Endothelial cell of umbilical vein (primary cell): ENCODE results near the gene GDPD4. TPM values are rescaled to one million over a fixed set of nuclear protein-coding genes. Genes with fewer than 3 reads are reported as not detected.

Experiments used
- BruUV-seq: library from RNA; stranded (reverse); fragments of 400-500 nt; replicated peaks from 2 replicates; lab custom pipeline; 2021; lab: Mats Ljungman, UMichigan
- CTCF ChIA-PET: fragments of 300-600, 350-600 bp; sonication (Branson Sonifier 250); formaldehyde crosslinking; loops from one replicate; lab custom pipeline; 2021; ENCODE audit warnings: antibody characterized with exemption, inconsistent platforms; lab: Charles Lee
- POLR2A ChIA-PET: fragments of 300-600, 350-600 bp; sonication (Branson Sonifier 250); formaldehyde crosslinking; loops from one replicate; lab custom pipeline; 2021; ENCODE audit warnings: antibody characterized with exemption, inconsistent platforms; lab: Charles Lee
- DNase-seq: peaks from one replicate; pipeline ENCODE4 v3.0.0-alpha.2; 2011; ENCODE audit warnings: low read depth, low spot score
- FAIRE-seq: peaks from 2 replicates; lab custom pipeline; 2011; peaks lifted over from hg19 to GRCh38; lab: Jason Lieb, UNC
- H2AFZ ChIP-seq: 2 replicates; pipeline ENCODE4 v1.6.0; 2012; ENCODE audit warnings: low read depth, low read length, control low read depth, inconsistent platforms
- H3K27ac ChIP-seq: 2 replicates; pipeline ENCODE4 v1.5.1; 2011; ENCODE audit warnings: low read depth, mild to moderate bottlenecking, control low read depth, low read length, moderate library complexity; ENCODE audit not compliant: insufficient read depth
- H3K27me3 ChIP-seq, 2 experiments: 2 replicates each; pipeline versions ENCODE4 v1.6.0 to v1.6.1; 2011; ENCODE audit warnings: low read length in 2 of 2, mixed read lengths in 1 of 2; ENCODE audit not compliant: control insufficient read depth in 2 of 2, insufficient read depth in 2 of 2
- H3K36me3 ChIP-seq, 2 experiments: 2 replicates in 1 of 2; 3 replicates in 1 of 2; pipeline ENCODE4 v1.5.1; 2011; ENCODE audit warnings: low read length in 2 of 2, mild to moderate bottlenecking in 1 of 2, moderate library complexity in 1 of 2; ENCODE audit not compliant: control insufficient read depth in 2 of 2, insufficient read depth in 2 of 2; ENCODE audit errors: extremely low read depth in 1 of 2
- H3K4me1 ChIP-seq: 3 replicates; pipeline ENCODE4 v1.5.1; 2011; ENCODE audit warnings: mild to moderate bottlenecking, low read length; ENCODE audit not compliant: control insufficient read depth, insufficient read depth; ENCODE audit errors: extremely low read depth
- H3K4me2 ChIP-seq: 2 replicates; pipeline ENCODE4 v1.6.1; 2011; ENCODE audit warnings: low read length, control low read depth, mixed read lengths; ENCODE audit not compliant: insufficient read depth
- H3K4me3 ChIP-seq, 3 experiments: fragments of 200-600 bp in 1 of 3; sonication (generic), shearing (Covaris generic) in 1 of 3; replicated peaks in 1 of 3; 2 replicates each; pipeline ENCODE4 v1.5.1; 2011 to 2016; ENCODE audit warnings: control low read depth in 3 of 3, low read length in 3 of 3, mild to moderate bottlenecking in 2 of 3, inconsistent platforms in 1 of 3, low read depth in 1 of 3, moderate library complexity in 1 of 3; ENCODE audit not compliant: insufficient read depth in 1 of 3
- H3K79me2 ChIP-seq: 2 replicates; pipeline ENCODE4 v1.6.0; 2012; ENCODE audit warnings: low read length, inconsistent platforms; ENCODE audit not compliant: control insufficient read depth, insufficient read depth
- H3K9ac ChIP-seq: replicated peaks from 2 replicates; pipeline ENCODE3; 2011; ENCODE audit warnings: low read length, control low read depth; ENCODE audit not compliant: insufficient read depth; ENCODE audit errors: extremely low read depth
- H3K9me1 ChIP-seq: replicated peaks from 3 replicates; pipeline ENCODE4 v1.6.0; 2011; ENCODE audit warnings: mild to moderate bottlenecking, low read length; ENCODE audit not compliant: control insufficient read depth, insufficient read depth; ENCODE audit errors: extremely low read depth
- H3K9me3 ChIP-seq: replicated peaks from 2 replicates; pipeline ENCODE4 v1.5.1; 2012; ENCODE audit warnings: low read length, inconsistent platforms; ENCODE audit not compliant: control insufficient read depth, insufficient read depth
- H4K20me1 ChIP-seq: replicated peaks from 2 replicates; pipeline ENCODE3; 2011; ENCODE audit warnings: mild to moderate bottlenecking, low read length; ENCODE audit not compliant: control insufficient read depth, insufficient read depth; ENCODE audit errors: extremely low read depth
- CTCF ChIP-seq, 2 donors: IDR thresholded peaks; 1 replicate in 1 of 2; 2 replicates in 1 of 2; pipeline ENCODE4 v1.5.1; 2011; ENCODE audit warnings: low read length in 2 of 2, mild to moderate bottlenecking in 2 of 2, moderate library complexity in 2 of 2, control low read depth in 1 of 2, inconsistent platforms in 1 of 2, low read depth in 1 of 2; ENCODE audit not compliant: insufficient read depth in 1 of 2; ENCODE audit errors: extremely low read depth in 1 of 2
- EZH2 ChIP-seq: IDR thresholded peaks from 2 replicates; pipeline ENCODE4 v1.6.1; 2012; ENCODE audit warnings: borderline replicate concordance, low read depth, mild to moderate bottlenecking, moderate library complexity, low read length, inconsistent platforms; ENCODE audit not compliant: severe bottlenecking
- FOS ChIP-seq: IDR thresholded peaks from 2 replicates; pipeline ENCODE4 v1.6.1; 2011; ENCODE audit warnings: mild to moderate bottlenecking, low read length, moderate library complexity, borderline replicate concordance; ENCODE audit not compliant: insufficient read depth
- GATA2 ChIP-seq: IDR thresholded peaks from 2 replicates; pipeline ENCODE4 v1.7.0; 2011; ENCODE audit warnings: low read depth, mild to moderate bottlenecking, moderate library complexity, mixed read lengths, low read length; ENCODE audit not compliant: insufficient read length, insufficient read depth
- JUN ChIP-seq: IDR thresholded peaks from 2 replicates; pipeline ENCODE4 v1.6.1; 2011; ENCODE audit warnings: borderline replicate concordance, low read depth; ENCODE audit not compliant: insufficient read length, insufficient read depth
- MYC ChIP-seq: IDR thresholded peaks from one replicate; pipeline ENCODE4 v1.6.1; 2011; ENCODE audit warnings: mild to moderate bottlenecking, low read depth, low read length
- POLR2A ChIP-seq: IDR thresholded peaks from 2 replicates; pipeline ENCODE4 v1.6.1; 2012; ENCODE audit warnings: low read depth, mild to moderate bottlenecking, control low read depth, low read length
- POLR2AphosphoS5 ChIP-seq: IDR thresholded peaks from 2 replicates; pipeline ENCODE4 v1.6.1; 2012; ENCODE audit warnings: low read depth, mild to moderate bottlenecking, control low read depth, low read length, moderate library complexity; ENCODE audit not compliant: insufficient read depth
- dilution Hi-C: fragments of 300-500 bp; cut with MboI; formaldehyde crosslinking; loops from one replicate; pipeline ENCODE4 v1.15.0; 2019; ENCODE audit warnings: low sequenced_read_pairs; ENCODE audit not compliant: extremely low pct_ligation_motif_present
- intact Hi-C: fragments of 100-400 bp; cut with micrococcal nuclease; formaldehyde crosslinking; loops from one replicate; pipeline ENCODE4 v1.10.0; 2022
- polyA plus RNA-seq, 4 experiments: library from polyadenylated mRNA; depleted of rRNA in 3 of 4; stranded (reverse) in 3 of 4; unstranded in 1 of 4; fragments of >200 nt; gene quantifications; 2 replicates each; pipeline versions ENCODE4 v1.2.1 to v1.2.3, GENCODE V29; 2011 to 2012; ENCODE audit warnings: missing spikeins in 1 of 4
- total RNA-seq: library from RNA; stranded (reverse); gene quantifications from 2 replicates; pipeline ENCODE4 v1.2.3, GENCODE V29; 2021

GDPD4 gene
- total and polyA plus RNA-seq, 2 donors (not counting 3 experiments of a cell fraction or from before 2014, with no cell fraction given): not detected

- Histone ChIP-seq H3K4me2 (no peak overlapping the region), H3K36me3 (no peaks in the 10 kb centered on the region), H3K9me1 (no peaks in the 10 kb centered on the region), H3K4me1 (no peaks in the 10 kb centered on the region), H4K20me1 (no peaks in the 10 kb centered on the region), H3K79me2 (no peaks in the 10 kb centered on the region), H3K27me3 (no peaks in the 10 kb centered on the region), H3K4me3 (no peak overlapping the region), H3K9me3 (no peaks in the 10 kb centered on the region), H2AFZ (no peak overlapping the region), H3K27ac (no peak overlapping the region), H3K9ac (no peak overlapping the region)
- no peak for DNase-seq
- no TSS peak for BruUV-seq
- TF ChIP-seq EZH2: no peak
- TF ChIP-seq JUN: no peak
- TF ChIP-seq GATA2: no peak
- TF ChIP-seq CTCF (IDR thresholded peaks at IDR 0.05; ENCODE audit: extremely low read depth in 1 of 2, insufficient read depth in 1 of 2, low read depth in 1 of 2, low read length in 2 of 2): no peak
- TF ChIP-seq MYC: no peak
- TF ChIP-seq POLR2AphosphoS5: no peak
- TF ChIP-seq FOS: no peak
- TF ChIP-seq POLR2A: no peak
- no peak for FAIRE-seq
- dilution Hi-C loops (no loop called here), intact Hi-C loops (no loop called here)
- CTCF ChIA-PET: no interaction called here
- POLR2A ChIA-PET: no interaction called here
Observed at GRCh38 chr11:77340501-77340900, 39.0 kb upstream of the GDPD4 start.
